ENCODE results near the gene REEP1. TPM values are rescaled to one million over a fixed set of nuclear protein-coding genes. Genes with fewer than 3 reads are reported as not detected.

REEP1 gene
- total RNA-seq, 1 experiment from 2014 or later = 5.9 TPM

DNA sequence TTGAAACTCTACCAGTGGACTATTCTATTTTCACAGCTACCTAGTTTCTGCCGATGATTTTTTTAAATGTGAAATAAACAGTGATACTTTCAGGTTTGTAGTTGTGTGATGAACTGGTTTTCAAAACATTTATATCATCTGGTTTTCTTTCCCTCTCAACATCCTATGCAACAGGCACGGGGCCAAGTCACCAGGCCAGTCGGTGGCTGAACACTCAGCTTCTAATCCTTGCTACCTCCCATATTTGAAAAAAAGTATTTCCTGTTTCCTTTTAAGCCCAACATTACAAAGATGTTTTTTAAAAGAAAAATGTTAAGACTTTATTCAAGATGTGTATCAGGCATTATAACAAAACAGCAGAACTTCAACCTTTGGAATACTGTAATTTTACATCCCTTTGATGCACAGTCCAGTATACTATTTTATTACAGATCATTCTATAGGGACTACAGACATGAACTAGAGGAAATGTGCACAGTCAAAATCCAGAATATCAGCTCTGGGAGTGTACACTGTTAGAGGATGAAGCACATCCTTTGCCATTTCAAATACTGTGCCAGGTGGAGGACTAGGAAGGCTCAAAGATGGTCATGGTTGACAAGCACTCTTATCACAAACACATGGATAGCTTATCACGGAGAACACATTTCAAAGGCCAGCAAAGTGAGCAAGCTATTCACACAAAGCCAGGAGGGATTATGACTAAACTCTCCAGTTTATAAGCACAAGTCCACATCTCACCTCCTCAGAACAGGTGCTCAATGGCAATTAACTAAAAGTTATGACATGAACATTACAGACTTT, 123.5 kb downstream of the REEP1 start:
- no TSS peak for BruUV-seq (replicated peaks)
- Histone ChIP-seq H3K4me1 (ENCODE audit: control insufficient read depth in 1 of 2, insufficient read depth in 2 of 2, low read length in 2 of 2) (no peaks in the 10 kb centered on the region), H3K9me2 (ENCODE audit: insufficient read depth) (no peaks in the 10 kb centered on the region), H3K27ac (ENCODE audit: low read depth, low read length) (no peak overlapping the region), H3K9ac (ENCODE audit: low read length) (no peak overlapping the region), H3K9me3 (ENCODE audit: control insufficient read depth in 1 of 2, insufficient read depth in 1 of 2, low read depth in 1 of 2, low read length in 2 of 2) (no peaks in the 10 kb centered on the region), H3K27me3 (ENCODE audit: insufficient read depth, low read length) (no peaks in the 10 kb centered on the region), H2AFZ (ENCODE audit: low read depth, low read length, poor library complexity, severe bottlenecking) (no peak overlapping the region), H3K79me2 (ENCODE audit: insufficient read depth, low read length) (no peaks in the 10 kb centered on the region), H3K4me2 (ENCODE audit: low read length) (no peak overlapping the region), H3K36me3 (ENCODE audit: control insufficient read depth in 1 of 2, insufficient read depth in 2 of 2, low read length in 2 of 2) (peaks cover 38 to 40% of the 10 kb centered on the region in 2 experiments), H4K20me1 (ENCODE audit: insufficient read depth) (no peaks in the 10 kb centered on the region), H3K4me3 (replicated peaks in 1 of 2; ENCODE audit: low read depth in 1 of 2, low read length in 2 of 2) (no peak overlapping the region)
- intact Hi-C loops (cut with micrococcal nuclease) = no loop called here
- no peak for ATAC-seq
- DNase-seq (ENCODE audit: low read depth, low spot score) = no peak
- ChIA-PET CTCF (no interaction called here), RAD21 (ENCODE audit: low non-redundant PET in 1 of 2, low total read pairs in 2 of 2, uncharacterized antibody in 2 of 2, unreplicated experiment in 2 of 2) (no interaction called here), POLR2A (no interaction called here)
- TF ChIP-seq FOSL1 (IDR thresholded peaks at IDR 0.05; ENCODE audit: low read depth) = no peak
- no peak for TF ChIP-seq SRF (IDR thresholded peaks at IDR 0.05; ENCODE audit: low read depth)
- no peak for TF ChIP-seq POLR2A (IDR thresholded peaks at IDR 0.05; ENCODE audit: borderline replicate concordance, extremely low read depth, insufficient read depth, insufficient read length)
- TF ChIP-seq SIN3A (IDR thresholded peaks at IDR 0.05; ENCODE audit: low read depth) = no peak
- TF ChIP-seq, protein P1, sequence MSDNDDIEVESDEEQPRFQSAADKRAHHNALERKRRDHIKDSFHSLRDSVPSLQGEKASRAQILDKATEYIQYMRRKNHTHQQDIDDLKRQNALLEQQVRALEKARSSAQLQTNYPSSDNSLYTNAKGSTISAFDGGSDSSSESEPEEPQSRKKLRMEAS (IDR thresholded peaks at IDR 0.05) = no peak
- no peak for TF ChIP-seq ELF1 (IDR thresholded peaks at IDR 0.05; ENCODE audit: borderline replicate concordance, low read depth)
- TF ChIP-seq ZNF274 (IDR thresholded peaks at IDR 0.05; ENCODE audit: low read depth, low read length) = no peak
- no peak for TF ChIP-seq YY1 (IDR thresholded peaks at IDR 0.05; ENCODE audit: extremely low read depth, insufficient replicate concordance, low read depth, low read length)
- no peak for TF ChIP-seq SP1 (IDR thresholded peaks at IDR 0.05; ENCODE audit: low read depth)
- TF ChIP-seq CBX3 (IDR thresholded peaks at IDR 0.05; ENCODE audit: low read depth) = no peak
- TF ChIP-seq, protein P2, sequence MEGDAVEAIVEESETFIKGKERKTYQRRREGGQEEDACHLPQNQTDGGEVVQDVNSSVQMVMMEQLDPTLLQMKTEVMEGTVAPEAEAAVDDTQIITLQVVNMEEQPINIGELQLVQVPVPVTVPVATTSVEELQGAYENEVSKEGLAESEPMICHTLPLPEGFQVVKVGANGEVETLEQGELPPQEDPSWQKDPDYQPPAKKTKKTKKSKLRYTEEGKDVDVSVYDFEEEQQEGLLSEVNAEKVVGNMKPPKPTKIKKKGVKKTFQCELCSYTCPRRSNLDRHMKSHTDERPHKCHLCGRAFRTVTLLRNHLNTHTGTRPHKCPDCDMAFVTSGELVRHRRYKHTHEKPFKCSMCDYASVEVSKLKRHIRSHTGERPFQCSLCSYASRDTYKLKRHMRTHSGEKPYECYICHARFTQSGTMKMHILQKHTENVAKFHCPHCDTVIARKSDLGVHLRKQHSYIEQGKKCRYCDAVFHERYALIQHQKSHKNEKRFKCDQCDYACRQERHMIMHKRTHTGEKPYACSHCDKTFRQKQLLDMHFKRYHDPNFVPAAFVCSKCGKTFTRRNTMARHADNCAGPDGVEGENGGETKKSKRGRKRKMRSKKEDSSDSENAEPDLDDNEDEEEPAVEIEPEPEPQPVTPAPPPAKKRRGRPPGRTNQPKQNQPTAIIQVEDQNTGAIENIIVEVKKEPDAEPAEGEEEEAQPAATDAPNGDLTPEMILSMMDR (IDR thresholded peaks at IDR 0.05 in 2 of 3, conservative IDR thresholded peaks at IDR 0.05 in 1 of 3; ENCODE audit: borderline replicate concordance in 1 of 3, insufficient read depth in 1 of 3, low read depth in 2 of 3, low read length in 2 of 3) = no peak
- no peak for TF ChIP-seq CEBPB (IDR thresholded peaks at IDR 0.05; ENCODE audit: low read depth)
- TF ChIP-seq, protein P3, sequence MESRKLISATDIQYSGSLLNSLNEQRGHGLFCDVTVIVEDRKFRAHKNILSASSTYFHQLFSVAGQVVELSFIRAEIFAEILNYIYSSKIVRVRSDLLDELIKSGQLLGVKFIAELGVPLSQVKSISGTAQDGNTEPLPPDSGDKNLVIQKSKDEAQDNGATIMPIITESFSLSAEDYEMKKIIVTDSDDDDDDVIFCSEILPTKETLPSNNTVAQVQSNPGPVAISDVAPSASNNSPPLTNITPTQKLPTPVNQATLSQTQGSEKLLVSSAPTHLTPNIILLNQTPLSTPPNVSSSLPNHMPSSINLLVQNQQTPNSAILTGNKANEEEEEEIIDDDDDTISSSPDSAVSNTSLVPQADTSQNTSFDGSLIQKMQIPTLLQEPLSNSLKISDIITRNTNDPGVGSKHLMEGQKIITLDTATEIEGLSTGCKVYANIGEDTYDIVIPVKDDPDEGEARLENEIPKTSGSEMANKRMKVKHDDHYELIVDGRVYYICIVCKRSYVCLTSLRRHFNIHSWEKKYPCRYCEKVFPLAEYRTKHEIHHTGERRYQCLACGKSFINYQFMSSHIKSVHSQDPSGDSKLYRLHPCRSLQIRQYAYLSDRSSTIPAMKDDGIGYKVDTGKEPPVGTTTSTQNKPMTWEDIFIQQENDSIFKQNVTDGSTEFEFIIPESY (IDR thresholded peaks at IDR 0.05; ENCODE audit: extremely low read depth, insufficient replicate concordance, low read length) = no peak
- TF ChIP-seq TCF7L2 (IDR thresholded peaks at IDR 0.05; ENCODE audit: borderline replicate concordance, extremely low read depth, insufficient read depth, insufficient read length) = no peak
- TF ChIP-seq EGR1 (IDR thresholded peaks at IDR 0.05; ENCODE audit: low read depth) = no peak
- TF ChIP-seq, protein P4, sequence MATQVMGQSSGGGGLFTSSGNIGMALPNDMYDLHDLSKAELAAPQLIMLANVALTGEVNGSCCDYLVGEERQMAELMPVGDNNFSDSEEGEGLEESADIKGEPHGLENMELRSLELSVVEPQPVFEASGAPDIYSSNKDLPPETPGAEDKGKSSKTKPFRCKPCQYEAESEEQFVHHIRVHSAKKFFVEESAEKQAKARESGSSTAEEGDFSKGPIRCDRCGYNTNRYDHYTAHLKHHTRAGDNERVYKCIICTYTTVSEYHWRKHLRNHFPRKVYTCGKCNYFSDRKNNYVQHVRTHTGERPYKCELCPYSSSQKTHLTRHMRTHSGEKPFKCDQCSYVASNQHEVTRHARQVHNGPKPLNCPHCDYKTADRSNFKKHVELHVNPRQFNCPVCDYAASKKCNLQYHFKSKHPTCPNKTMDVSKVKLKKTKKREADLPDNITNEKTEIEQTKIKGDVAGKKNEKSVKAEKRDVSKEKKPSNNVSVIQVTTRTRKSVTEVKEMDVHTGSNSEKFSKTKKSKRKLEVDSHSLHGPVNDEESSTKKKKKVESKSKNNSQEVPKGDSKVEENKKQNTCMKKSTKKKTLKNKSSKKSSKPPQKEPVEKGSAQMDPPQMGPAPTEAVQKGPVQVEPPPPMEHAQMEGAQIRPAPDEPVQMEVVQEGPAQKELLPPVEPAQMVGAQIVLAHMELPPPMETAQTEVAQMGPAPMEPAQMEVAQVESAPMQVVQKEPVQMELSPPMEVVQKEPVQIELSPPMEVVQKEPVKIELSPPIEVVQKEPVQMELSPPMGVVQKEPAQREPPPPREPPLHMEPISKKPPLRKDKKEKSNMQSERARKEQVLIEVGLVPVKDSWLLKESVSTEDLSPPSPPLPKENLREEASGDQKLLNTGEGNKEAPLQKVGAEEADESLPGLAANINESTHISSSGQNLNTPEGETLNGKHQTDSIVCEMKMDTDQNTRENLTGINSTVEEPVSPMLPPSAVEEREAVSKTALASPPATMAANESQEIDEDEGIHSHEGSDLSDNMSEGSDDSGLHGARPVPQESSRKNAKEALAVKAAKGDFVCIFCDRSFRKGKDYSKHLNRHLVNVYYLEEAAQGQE (IDR thresholded peaks at IDR 0.05; ENCODE audit: low read depth) = no peak
- no peak for TF ChIP-seq EZH2phosphoT487 (IDR thresholded peaks at IDR 0.05; ENCODE audit: borderline replicate concordance)

All from HCT116 (cell line).